Measurements from ENCODE around the gene IZUMO1.

IZUMO1 gene

GRCh38 chr19:48760504-48761205 is 13.9 kb upstream of the IZUMO1 start:
- no peak for FAIRE-seq

GRCh38 chr19:48757741-48758144 is 11.0 kb upstream of the IZUMO1 start:
- FAIRE-seq, result no peak
- DNase-seq (ENCODE audit: extremely low spot score, insufficient read length, low read depth), result no peak

More at GRCh38 chr19:48760504-48761205, 13.9 kb upstream of the IZUMO1 start:
- no peak for DNase-seq (ENCODE audit: extremely low spot score, insufficient read length, low read depth)

- DNase-seq (ENCODE audit: extremely low spot score, insufficient read length, low read depth), result no peak
- FAIRE-seq, result no peak
Measured at GRCh38 chr19:48757089-48757675, 10.5 kb upstream of the IZUMO1 start.

- DNase-seq (ENCODE audit: extremely low spot score, insufficient read length, low read depth) (no peak), FAIRE-seq (no peak)
Measured at GRCh38 chr19:48756686-48757085, 10.0 kb upstream of the IZUMO1 start.

- FAIRE-seq, result no peak
- no peak for DNase-seq (ENCODE audit: extremely low spot score, insufficient read length, low read depth)
Measured at GRCh38 chr19:48756212-48756611, 9.5 kb upstream of the IZUMO1 start.

- FAIRE-seq (no peak), DNase-seq (ENCODE audit: extremely low spot score, insufficient read length, low read depth) (no peak)
Measured at GRCh38 chr19:48755787-48756186, 9.1 kb upstream of the IZUMO1 start.

- DNase-seq (ENCODE audit: extremely low spot score, insufficient read length, low read depth) (no peak), FAIRE-seq (no peak)
Measured at GRCh38 chr19:48755084-48755641, 8.5 kb upstream of the IZUMO1 start, which contains the start of gene FGF21. TSS of gene FGF21 (plus strand) at chr19:48755524. CDS start at chr19:48756237, 713 bp downstream.

- FAIRE-seq (no peak), DNase-seq (ENCODE audit: extremely low spot score, insufficient read length, low read depth) (no peak)
Measured at GRCh38 chr19:48752496-48753365, 6.0 kb upstream of the IZUMO1 start, which contains the start of gene FUT1. TSS of gene FUT1 (minus strand) at chr19:48752641. CDS start at chr19:48751281, 1,360 bp downstream.

- FAIRE-seq (no peak), DNase-seq (ENCODE audit: extremely low spot score, insufficient read length, low read depth) (no peak)
Measured at GRCh38 chr19:48751845-48752495, 5.3 kb upstream of the IZUMO1 start.

GRCh38 chr19:48750771-48751504 is 4.2 kb upstream of the IZUMO1 start:
- no peak for FAIRE-seq

GRCh38 chr19:48750351-48750750 is 3.6 kb upstream of the IZUMO1 start:
- FAIRE-seq, result no peak
- DNase-seq (ENCODE audit: extremely low spot score, insufficient read length, low read depth), result no peak

More at GRCh38 chr19:48750771-48751504, 4.2 kb upstream of the IZUMO1 start:
- no peak for DNase-seq (ENCODE audit: extremely low spot score, insufficient read length, low read depth)

GRCh38 chr19:48749571-48750198 is 3.0 kb upstream of the IZUMO1 start:
- FAIRE-seq (no peak), DNase-seq (ENCODE audit: extremely low spot score, insufficient read length, low read depth) (no peak)

GRCh38 chr19:48746110-48746509 is 599 bp downstream of the IZUMO1 start:
- DNase-seq (ENCODE audit: extremely low spot score, insufficient read length, low read depth) (no peak), FAIRE-seq (no peak)

GRCh38 chr19:48745208-48745995 is 1.3 kb downstream of the IZUMO1 start:
- FAIRE-seq, result peak; percentile 52
- DNase-seq (ENCODE audit: extremely low spot score, insufficient read length, low read depth), result no peak

GRCh38 chr19:48742096-48742495 is 4.6 kb downstream of the IZUMO1 start:
- no peak for DNase-seq (ENCODE audit: extremely low spot score, insufficient read length, low read depth)
- no peak for FAIRE-seq

- FAIRE-seq (no peak), DNase-seq (ENCODE audit: extremely low spot score, insufficient read length, low read depth) (no peak)
Measured at GRCh38 chr19:48741129-48741999, 5.3 kb downstream of the IZUMO1 start.

All from GM18507 (cell line).